ENCODE data around the gene USP9X. TPM values are rescaled to one million over a fixed set of nuclear protein-coding genes. Genes with fewer than 3 reads are reported as not detected.
"Not testable (repeated sequence)": the region's sequence is repeated elsewhere in the genome, so short reads cannot be mapped to it uniquely, and the experiment has no call there.

The USP9X gene
- total RNA-seq, 1 experiment from 2014 or later: 27.4 TPM

DNA sequence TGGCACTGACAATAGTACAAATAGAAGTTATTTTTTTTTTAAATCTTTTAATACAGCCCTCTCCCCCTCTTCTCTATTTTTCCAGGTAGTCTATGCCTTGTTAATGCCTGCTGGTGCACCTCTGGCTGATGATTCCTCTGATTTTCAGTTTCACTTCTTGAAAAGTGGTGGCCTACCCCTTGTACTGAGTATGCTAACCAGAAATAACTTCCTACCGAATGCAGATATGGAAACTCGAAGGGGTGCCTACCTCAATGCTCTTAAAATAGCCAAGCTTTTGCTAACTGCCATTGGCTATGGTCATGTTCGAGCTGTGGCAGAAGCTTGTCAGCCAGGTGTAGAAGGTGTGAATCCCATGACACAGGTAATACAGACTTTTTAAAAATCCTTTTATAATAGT is 99.1 kb downstream of the USP9X start:
- no peak for DNase-seq (ENCODE audit: low spot score)

DNA sequence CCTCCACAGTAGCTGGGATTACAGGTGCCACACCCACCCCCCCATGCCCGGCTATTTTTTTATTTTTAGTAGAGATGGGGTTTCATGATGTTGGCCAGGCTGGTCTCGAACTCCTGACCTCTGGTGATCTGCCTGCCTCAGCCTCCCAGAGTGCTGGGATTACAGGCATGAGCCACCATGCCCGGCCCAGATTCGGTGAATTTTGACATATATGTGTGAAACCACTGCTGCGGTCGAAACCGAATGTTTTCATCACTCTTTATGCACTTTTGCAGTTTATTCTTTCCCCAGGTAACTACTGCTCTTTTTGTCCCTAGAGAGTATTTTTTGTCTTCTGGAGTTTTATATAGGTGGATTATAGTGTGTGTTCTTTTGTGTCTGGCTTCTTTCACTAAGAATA is 101.7 kb downstream of the USP9X start:
- DNase-seq (ENCODE audit: low spot score): not testable (repeated sequence)

DNA sequence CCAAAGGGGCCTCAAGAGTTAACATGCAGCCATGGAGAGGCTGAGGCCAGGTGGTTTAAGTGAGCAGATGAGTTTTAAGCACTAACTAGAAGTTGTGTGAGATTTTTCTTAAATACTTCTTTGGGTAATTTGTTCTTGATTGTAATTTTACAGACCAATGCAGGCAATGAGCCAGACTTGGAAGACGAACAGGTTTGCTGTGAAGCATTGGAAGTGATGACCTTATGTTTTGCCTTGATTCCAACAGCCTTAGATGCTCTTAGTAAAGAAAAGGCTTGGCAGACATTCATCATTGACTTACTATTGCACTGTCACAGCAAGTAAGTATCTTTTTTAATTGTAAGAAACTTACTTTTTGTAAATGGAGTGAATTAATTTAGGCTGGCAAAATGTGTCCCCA is 103.9 kb downstream of the USP9X start:
- no peak for DNase-seq (ENCODE audit: low spot score)

DNA sequence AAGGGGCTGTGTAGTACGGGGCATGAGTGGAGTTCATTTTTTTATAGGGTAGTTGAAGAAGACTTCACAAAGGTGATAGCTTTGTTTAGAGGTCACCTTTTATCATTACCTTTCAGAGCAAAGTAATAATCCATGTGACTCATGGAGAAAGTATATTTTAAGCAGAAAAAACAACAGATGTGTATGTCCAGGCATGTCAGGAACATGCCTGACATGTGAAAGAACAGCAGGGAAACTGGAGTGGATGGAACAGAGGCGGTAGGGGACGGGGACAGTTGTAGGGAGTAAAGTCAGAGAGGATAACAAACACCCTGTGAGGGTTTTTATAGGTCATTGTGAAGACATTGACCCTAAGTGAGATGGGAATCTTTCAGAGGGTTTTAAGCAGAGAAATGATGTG is 107.6 kb downstream of the USP9X start:
- DNase-seq (ENCODE audit: low spot score): no peak

GRCh38 chrX:41198410-41198809 is 113.2 kb downstream of the USP9X start:
- peak; percentile 24 for DNase-seq (ENCODE audit: low spot score)

DNA sequence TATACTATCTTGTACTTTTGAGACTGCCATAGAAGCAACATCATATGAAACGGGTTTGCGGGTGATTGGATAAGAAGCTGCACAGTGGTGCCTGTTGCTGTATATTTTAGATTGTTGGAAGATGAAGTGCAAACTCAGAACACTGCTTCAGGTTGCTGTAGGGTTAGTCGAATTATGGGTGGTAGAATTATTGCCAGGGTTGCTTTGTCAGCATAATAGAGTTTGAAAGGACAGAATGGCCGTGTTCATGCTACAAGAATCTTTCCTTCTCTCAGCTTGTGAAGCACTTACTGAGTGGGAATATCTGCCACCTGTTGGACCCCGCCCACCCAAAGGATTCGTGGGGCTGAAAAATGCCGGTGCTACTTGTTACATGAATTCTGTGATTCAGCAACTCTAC is 115.5 kb downstream of the USP9X start:
- DNase-seq (ENCODE audit: low spot score): no peak

GRCh38 chrX:41209853-41210252 is 124.6 kb downstream of the USP9X start:
- no peak for DNase-seq (ENCODE audit: low spot score)

DNA sequence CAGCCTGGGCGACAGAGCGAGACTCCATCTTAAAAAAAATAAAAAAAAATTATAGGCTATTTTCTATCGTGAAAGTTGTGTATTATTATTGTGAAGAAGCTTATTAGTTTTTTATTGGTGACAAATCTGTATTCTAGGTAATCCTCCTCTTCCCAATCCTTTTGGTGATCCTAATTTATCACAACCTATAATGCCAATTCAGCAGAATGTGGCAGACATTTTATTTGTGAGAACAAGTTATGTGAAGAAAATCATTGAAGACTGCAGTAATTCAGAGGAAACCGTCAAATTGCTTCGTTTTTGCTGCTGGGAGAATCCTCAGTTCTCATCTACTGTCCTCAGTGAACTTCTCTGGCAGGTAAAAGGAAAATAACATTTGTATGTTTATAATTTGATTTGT is 139.4 kb downstream of the USP9X start:
- no peak for DNase-seq (ENCODE audit: low spot score)

- DNase-seq (ENCODE audit: low spot score): no peak
Measured at GRCh38 chrX:41233988-41234387, 148.7 kb downstream of the USP9X start.

DNA sequence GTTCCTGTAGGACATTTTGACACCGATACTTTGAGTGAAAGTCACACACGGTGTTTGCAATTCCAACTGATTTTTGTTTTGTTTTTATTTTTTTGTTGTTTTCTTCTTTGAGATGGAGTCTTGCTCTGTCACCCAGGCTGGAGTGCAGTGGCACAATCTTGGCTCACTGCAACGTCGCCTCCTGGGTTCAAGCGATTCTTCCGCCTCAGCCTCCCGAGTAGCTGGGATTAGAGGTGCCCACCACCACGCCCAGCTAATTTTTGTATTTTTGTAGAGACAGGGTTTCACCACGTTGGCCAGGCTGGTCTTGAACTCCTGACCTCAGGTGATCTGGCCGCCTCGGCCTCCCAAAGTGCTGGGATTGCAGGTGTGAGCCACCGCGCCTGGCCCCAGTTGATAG is 149.2 kb downstream of the USP9X start:
- DNase-seq (ENCODE audit: low spot score): not testable (repeated sequence)

GRCh38 chrX:41234962-41235361 is 149.7 kb downstream of the USP9X start:
- no peak for DNase-seq (ENCODE audit: low spot score)

DNA sequence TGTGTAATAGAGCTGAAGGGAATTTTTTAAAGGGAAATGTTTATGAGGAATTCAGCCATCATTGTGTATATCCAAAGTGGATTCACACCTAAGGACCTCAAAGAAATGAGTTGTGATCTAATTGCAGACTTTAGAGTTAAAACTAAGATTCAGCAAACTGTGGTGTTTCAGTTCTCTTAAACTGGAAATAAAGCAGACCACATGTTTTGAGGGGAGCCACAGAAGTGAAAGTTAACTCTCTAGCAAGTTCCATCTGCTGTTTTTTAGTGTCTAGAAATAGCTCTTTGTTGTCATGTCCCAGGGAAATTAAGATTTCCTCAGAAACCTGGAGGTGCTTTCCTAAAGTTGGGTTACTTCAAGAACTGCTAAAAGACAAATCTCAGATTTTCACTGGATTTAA is 151.4 kb downstream of the USP9X start:
- no peak for DNase-seq (ENCODE audit: low spot score)

DNA sequence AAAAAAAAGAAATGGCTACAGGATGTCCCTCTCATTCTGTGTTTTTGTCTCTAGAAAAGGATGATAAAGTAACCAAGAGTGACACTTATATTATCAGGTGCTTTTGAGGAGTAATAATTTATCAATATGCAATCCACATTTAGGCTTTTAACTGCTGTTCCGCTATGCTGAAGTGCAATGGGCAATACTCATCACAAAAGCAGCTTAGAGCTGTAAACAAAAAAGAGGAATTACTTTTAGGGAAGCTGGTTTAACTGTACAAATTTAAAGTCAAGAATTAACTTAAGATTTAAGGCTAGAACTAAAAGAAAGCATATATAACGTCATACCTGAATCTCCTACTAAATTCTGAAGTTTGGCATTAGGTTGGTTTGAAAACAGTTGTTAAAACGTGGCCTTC is 155.3 kb downstream of the USP9X start:
- DNase-seq (ENCODE audit: low spot score): no peak

- no peak for DNase-seq (ENCODE audit: low spot score)
Measured at GRCh38 chrX:41241962-41242361, 156.7 kb downstream of the USP9X start.

GRCh38 chrX:41245641-41246040 is 160.4 kb downstream of the USP9X start:
- no peak for DNase-seq (ENCODE audit: low spot score)

DNA sequence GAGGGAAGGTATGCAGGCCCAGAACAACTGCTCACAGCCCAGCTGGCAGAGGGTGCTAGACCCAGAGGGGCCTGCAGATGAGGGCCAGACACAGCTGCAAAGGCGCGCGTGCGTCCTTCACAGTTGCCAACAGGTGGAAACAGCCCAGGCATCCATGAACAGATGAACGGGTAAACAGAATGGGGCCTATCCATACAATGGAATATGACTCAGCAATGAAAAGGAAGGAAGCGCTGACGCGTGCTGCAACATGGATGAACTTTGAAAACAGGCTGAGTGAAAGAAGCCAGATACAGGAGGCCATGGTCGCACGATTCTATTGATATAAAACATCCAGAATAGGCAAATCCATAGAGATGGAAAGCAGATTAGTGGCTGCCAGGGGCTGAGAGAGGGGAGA is 165.6 kb downstream of the USP9X start:
- no peak for DNase-seq (ENCODE audit: low spot score)

DNA sequence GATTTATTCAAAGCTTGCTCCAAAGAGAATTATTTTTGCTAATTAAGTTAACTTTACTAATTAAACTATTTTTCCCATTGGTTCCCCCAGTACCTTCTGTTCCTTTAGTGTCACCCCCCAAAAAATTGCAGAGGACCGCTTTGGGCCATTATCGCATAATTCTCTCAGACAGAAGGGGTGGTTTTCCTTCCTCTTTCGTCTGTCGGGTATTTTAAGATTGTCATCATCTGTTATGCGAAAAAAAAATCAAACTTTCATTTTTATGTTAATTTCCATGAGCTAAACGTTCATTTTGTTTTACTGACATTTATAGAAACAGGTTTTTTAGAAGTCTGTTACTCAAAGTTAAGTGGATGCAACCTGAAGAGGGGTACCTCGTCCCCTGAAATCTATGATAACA is 172.6 kb downstream of the USP9X start:
- no peak for DNase-seq (ENCODE audit: low spot score)

GRCh38 chrX:41258226-41258625 is 173.0 kb downstream of the USP9X start:
- DNase-seq (ENCODE audit: low spot score): no peak

DNA sequence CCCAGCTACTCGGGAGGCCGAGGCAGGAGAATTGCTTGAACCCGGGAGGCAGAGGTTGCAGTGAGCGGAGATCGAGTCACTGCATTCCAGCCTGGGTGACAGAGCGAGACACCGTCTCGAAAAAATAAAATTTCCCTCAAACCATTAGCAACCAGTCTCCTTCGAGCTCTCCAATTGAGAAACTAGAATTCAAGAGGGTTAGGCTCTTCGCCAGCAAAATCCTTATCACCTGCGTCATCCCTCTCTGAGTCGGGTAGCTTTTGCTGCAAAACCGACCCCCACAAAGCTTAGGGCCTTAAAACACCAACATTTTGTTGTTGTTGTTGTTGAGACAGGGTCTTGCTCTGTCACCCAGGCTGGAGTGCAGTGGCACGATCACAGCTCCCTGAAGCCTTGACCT is 173.6 kb downstream of the USP9X start:
- DNase-seq (ENCODE audit: low spot score): no peak

DNA sequence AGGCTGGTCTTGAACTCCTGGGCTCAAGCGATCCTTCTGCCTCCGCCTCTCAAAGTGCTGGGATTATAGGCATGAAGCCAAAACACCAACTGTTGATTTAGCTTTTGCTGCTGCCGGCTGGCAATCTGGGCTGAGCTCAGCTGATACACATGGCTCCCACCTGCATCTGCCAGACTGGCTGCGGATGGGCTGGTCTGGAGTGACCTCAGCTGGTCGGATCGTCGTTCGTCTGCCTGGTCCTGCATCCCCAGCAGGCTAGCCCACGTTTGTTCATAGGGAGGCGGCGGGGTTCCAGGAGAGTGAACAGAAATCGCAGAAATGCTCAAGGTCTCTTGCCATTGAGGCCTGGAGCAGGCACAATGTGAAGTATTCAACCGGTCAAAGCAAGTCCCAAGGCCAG is 174.3 kb downstream of the USP9X start:
- DNase-seq (ENCODE audit: low spot score): no peak

GRCh38 chrX:41265615-41266014 is 180.4 kb downstream of the USP9X start:
- DNase-seq (ENCODE audit: low spot score): no peak

DNA sequence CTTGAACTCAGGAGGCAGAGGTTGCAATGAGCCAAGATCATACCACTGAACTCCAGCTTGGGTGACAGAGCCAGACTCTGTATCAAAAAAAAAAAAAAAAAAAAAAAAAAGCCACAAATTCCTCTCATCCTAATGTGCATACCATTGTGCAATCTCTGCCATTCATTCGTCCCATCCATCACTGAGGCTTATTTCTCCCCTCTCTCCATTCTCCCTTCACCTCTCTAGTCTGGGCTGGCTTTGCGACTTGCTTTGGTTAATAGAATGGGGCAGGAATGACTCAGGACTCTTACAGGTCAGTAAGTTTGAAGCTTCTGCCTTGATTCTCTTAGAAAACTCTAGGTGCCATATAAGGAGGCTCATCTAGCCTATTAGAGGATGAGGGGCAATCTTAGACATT is 188.4 kb downstream of the USP9X start:
- DNase-seq (ENCODE audit: low spot score): no peak

DNA sequence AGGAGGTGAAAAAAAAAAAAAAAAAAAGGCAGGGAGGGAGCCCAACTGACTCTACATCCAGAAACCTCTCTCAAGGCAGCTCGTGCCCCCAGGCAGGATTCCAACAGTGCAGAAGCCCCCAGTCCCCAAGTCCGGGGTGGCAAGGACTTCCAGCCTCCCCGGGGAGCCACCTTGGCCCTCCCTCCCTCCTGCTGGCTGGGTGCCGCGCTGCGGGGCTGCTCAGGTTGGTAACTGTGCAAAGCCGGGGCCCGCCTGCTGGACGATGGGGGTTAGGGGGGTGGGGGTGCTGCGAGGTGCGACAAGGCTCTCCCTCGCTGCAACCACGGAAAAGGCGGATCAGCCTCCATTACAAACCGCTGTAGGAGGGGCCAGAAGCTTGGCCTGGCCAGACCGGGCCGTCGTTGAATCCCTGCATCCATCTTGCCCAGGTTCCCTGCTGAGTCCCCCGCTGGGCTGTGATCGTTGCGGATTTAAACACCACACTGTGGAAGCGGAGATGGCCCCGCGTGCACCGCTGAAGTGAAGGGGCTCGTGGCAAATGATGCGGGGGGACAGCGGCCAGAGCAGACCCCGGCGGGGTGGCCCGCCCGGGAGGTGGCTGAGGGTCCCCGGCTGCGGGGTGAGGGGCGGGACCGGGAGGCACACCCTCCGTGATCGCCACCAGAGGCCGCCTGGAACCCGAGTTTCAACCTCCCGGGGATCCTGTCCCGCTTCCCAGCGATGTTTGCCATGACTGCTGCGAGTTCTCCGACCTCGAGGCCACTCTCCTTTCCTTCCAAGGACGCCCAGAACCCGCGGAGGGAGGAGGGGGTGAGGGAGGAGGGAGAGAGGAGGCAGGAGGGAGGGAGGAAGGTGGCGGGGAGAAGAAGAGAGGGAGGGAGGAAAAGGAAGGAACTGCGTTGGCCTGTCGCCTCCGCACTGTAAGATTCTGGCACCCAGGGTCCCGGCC is 190.7 kb downstream of the USP9X start:
- peak; percentile 25 for DNase-seq (ENCODE audit: low spot score)
